ENCODE results near the gene CDKAL1. TPM values are rescaled to one million over a fixed set of nuclear protein-coding genes. Genes with fewer than 3 reads are reported as not detected.

The CDKAL1 gene
- total and polyA plus RNA-seq, 2 of the 8 experiments (the other 6 are each of a cell fraction or from before 2014, with no cell fraction given): 8.4 to 24.6 TPM

- peak; percentile 27; the same call in 1 of the 2 replicates for TF ChIP-seq JUND (IDR thresholded peaks at IDR 0.05; ENCODE audit: low read length)
- peak; percentile 70; the same call in 1 of the 2 replicates for TF ChIP-seq ATF2 (IDR thresholded peaks at IDR 0.05; ENCODE audit: low read length)
- no peak for TF ChIP-seq CTBP2 (IDR thresholded peaks at IDR 0.05; ENCODE audit: borderline replicate concordance, insufficient read depth, insufficient read length, low read length)
- TF ChIP-seq POLR2AphosphoS5 (IDR thresholded peaks at IDR 0.05; ENCODE audit: low read depth, low read length): no peak
- no peak for TF ChIP-seq SP4 (IDR thresholded peaks at IDR 0.05; ENCODE audit: low read length)
- peak; percentile 31 for TF ChIP-seq CHD7 (IDR thresholded peaks at IDR 0.05; ENCODE audit: insufficient replicate concordance, low read length)
- TF ChIP-seq NRF1 (IDR thresholded peaks at IDR 0.05; ENCODE audit: low read depth, low read length): no peak
- 0 out of 2 replicates have a peak, but pooled peaks have one; percentile 44 for TF ChIP-seq E2F6 (IDR thresholded peaks at IDR 0.05)
These were observed 651.7 kb downstream of the CDKAL1 start (continued) for GRCh38 chr6:21185861-21186478.

Data from H1 (cell line).